HG03175 (cell line): ENCODE data around the gene MIGA1.

ENCODE experiments used
- ATAC-seq: cut with Tn5 transposase; IDR thresholded peaks from one replicate; pipeline ENCODE4 v1.9.1; 2021; ENCODE audit warnings: mild to moderate bottlenecking, moderate library complexity; ENCODE audit not compliant: unreplicated experiment

MIGA1 gene

GRCh38 chr1:77841574-77841973, 62.1 kb downstream of the MIGA1 start:
- no peak for ATAC-seq

- no peak for ATAC-seq
These were observed 66.5 kb downstream of the MIGA1 start for GRCh38 chr1:77845951-77846350.

GRCh38 chr1:77846966-77847365, 67.5 kb downstream of the MIGA1 start:
- no peak for ATAC-seq

GRCh38 chr1:77847621-77848080, 68.2 kb downstream of the MIGA1 start:
- no peak for ATAC-seq

- ATAC-seq = no peak
These were observed 70.6 kb downstream of the MIGA1 start for GRCh38 chr1:77850082-77850481.

- ATAC-seq = no peak
These were observed 78.1 kb downstream of the MIGA1 start for GRCh38 chr1:77857552-77857951.

- ATAC-seq = no peak
These were observed 79.3 kb downstream of the MIGA1 start for GRCh38 chr1:77858725-77859124.

GRCh38 chr1:77859248-77859647, 79.8 kb downstream of the MIGA1 start:
- no peak for ATAC-seq

- ATAC-seq = no peak
These were observed 86.8 kb downstream of the MIGA1 start for GRCh38 chr1:77866296-77866695.

- ATAC-seq = no peak
These were observed 93.2 kb downstream of the MIGA1 start for GRCh38 chr1:77872645-77873044.

GRCh38 chr1:77873461-77873860, 94.0 kb downstream of the MIGA1 start:
- no peak for ATAC-seq

- no peak for ATAC-seq
These were observed 95.5 kb downstream of the MIGA1 start for GRCh38 chr1:77874804-77875445.

GRCh38 chr1:77876884-77877283, 97.4 kb downstream of the MIGA1 start:
- no peak for ATAC-seq

- no peak for ATAC-seq
These were observed 101.6 kb downstream of the MIGA1 start for GRCh38 chr1:77881061-77881460.

- ATAC-seq = no peak
These were observed 103.0 kb downstream of the MIGA1 start for GRCh38 chr1:77882411-77882810.

- peak; percentile 37 for ATAC-seq
These were observed 108.8 kb downstream of the MIGA1 start, which contains the start of gene NEXN for GRCh38 chr1:77888081-77888780. Gene NEXN (plus strand): TSS chr1:77888624. CDS start chr1:77916107, 27,483 bp downstream.

GRCh38 chr1:77888781-77889642, 109.6 kb downstream of the MIGA1 start:
- ATAC-seq = peak; percentile 58

- ATAC-seq = no peak
These were observed 110.2 kb downstream of the MIGA1 start for GRCh38 chr1:77889671-77890070.

GRCh38 chr1:77891200-77891599, 111.8 kb downstream of the MIGA1 start:
- ATAC-seq = no peak

- ATAC-seq = no peak
These were observed 120.3 kb downstream of the MIGA1 start for GRCh38 chr1:77899647-77900320.
